ENCODE results near the gene NYAP2.

The NYAP2 gene

DNA sequence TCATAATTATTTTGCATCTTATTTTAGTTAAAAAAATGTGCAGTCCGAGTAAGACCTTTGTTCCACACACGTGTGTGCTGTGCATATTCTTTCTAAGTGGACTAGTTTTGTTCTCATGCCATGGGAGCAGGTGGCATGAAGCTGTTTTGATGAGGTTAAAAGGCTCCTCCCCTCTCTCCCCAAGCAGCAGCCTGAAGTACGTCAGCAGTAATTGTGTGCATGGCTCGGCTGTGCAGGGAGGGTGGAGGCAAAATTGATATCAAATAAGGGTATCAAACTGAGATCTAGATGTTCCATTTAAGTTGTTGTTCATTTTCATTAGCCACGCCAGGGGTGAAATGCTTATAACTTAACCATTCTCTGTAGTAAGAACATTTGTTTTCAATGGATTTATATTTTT is at the start of gene NYAP2:
TSS of gene NYAP2 (plus strand) at position 207 of the 400 bp plus-strand sequence. CDS start 9,171 bp downstream, outside the sequence.
- no peak within 1 kb of the TSS for H3K4me3 ChIP-seq (replicated peaks; ENCODE audit: low read depth, low read length)
- no peak for DNase-seq (ENCODE audit: extremely low read depth, low read depth)
- TF ChIP-seq, protein P1, sequence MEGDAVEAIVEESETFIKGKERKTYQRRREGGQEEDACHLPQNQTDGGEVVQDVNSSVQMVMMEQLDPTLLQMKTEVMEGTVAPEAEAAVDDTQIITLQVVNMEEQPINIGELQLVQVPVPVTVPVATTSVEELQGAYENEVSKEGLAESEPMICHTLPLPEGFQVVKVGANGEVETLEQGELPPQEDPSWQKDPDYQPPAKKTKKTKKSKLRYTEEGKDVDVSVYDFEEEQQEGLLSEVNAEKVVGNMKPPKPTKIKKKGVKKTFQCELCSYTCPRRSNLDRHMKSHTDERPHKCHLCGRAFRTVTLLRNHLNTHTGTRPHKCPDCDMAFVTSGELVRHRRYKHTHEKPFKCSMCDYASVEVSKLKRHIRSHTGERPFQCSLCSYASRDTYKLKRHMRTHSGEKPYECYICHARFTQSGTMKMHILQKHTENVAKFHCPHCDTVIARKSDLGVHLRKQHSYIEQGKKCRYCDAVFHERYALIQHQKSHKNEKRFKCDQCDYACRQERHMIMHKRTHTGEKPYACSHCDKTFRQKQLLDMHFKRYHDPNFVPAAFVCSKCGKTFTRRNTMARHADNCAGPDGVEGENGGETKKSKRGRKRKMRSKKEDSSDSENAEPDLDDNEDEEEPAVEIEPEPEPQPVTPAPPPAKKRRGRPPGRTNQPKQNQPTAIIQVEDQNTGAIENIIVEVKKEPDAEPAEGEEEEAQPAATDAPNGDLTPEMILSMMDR (IDR thresholded peaks at IDR 0.05; ENCODE audit: low read depth, low read length, missing control alignments) = no peak

DNA sequence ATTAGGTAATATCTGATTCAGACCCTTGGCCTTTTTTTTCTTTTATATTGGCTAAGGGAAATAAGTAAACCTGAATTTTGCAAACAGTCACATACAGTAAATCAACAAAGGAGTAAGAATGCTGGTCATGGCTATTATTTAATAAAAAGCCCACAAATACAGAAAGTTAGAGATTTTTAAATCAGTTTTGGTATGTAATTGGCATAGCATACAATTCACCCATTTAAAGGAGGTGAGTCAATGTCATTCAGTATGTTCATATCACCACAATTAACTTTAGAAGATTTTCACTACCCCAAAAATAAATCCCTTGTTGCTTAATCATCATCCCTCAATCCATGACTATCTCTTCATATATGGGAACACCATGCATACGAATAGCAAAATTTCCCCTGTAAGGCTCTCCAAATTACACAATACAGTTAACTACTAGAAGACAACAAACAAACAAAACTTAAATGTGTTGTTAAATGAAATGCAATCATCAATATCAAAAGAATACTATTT is 45.9 kb upstream of the NYAP2 start:
- no peak for DNase-seq (ENCODE audit: extremely low read depth, low read depth)
- no peak overlapping the region for H3K4me3 ChIP-seq (replicated peaks; ENCODE audit: low read depth, low read length)
- TF ChIP-seq, protein P1 (IDR thresholded peaks at IDR 0.05; ENCODE audit: low read depth, low read length, missing control alignments) = no peak

DNA sequence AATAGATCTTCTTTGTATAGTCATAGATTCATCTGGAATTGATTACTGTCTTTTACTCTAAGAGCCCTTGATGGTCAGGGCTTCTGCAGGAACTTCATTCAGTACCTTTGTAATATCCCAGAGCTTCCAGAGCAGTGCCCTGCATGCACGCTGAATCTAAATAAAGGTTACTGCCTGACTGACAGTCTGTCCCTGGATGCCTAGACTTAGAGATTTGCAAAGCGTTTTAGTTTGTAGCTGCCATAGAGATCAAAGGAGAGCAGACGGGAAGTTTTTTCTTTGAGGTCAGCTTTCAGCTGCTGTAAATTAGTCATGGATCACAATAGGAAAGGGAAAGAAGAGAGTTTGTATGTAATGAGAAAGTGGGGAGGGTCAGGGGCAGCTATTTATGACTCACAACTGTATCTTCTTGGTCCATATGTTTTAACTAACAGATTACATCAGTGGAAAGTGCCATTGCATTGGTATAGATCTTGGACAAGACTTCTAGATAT is 45.2 kb upstream of the NYAP2 start:
- no peak overlapping the region for H3K4me3 ChIP-seq (replicated peaks; ENCODE audit: low read depth, low read length)
- DNase-seq (ENCODE audit: extremely low read depth, low read depth) = peak; percentile 73
- TF ChIP-seq, protein P1 (IDR thresholded peaks at IDR 0.05; ENCODE audit: low read depth, low read length, missing control alignments) = no peak

DNA sequence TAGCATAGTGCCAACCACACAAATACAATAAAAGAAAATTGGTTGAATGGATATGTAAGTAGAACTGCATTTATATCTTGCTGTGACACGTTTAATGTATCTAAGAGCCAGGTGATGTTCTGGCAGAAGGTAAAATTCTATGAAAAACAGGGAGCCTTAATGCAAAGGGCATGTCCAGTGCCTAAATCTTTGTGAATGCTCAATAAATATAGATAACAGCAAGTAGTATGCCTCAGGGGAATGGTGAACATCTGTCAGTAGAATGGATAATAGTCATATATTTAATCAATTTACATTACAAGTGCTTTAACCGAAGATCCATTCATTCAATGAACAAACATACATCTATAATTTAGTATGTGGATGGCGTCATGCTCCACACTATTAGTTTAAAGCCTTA is 43.7 kb upstream of the NYAP2 start:
- no peak overlapping the region for H3K4me3 ChIP-seq (replicated peaks; ENCODE audit: low read depth, low read length)
- TF ChIP-seq, protein P1 (IDR thresholded peaks at IDR 0.05; ENCODE audit: low read depth, low read length, missing control alignments) = no peak
- DNase-seq (ENCODE audit: extremely low read depth, low read depth) = no peak

DNA sequence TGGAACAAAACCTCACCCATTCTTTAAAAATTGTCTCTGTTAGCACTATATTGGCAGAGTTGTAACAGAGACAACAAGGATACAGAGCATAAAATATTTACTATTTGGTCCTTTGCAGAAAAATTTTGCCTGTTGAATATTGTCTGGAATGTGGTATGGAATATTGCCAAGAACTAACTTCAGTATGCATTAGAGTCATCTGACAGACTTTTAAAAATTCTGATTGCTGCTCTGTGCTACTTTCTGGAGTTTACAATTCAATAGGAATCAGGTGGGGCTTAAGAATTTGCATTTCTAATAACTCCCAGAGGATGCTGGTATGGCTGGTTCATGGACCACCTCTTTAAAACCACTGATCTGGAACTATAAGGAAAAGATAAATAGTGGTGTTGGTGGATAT is 32.8 kb upstream of the NYAP2 start:
- H3K4me3 ChIP-seq (replicated peaks; ENCODE audit: low read depth, low read length) = no peak overlapping the region
- TF ChIP-seq, protein P1 (IDR thresholded peaks at IDR 0.05; ENCODE audit: low read depth, low read length, missing control alignments) = no peak
- DNase-seq (ENCODE audit: extremely low read depth, low read depth) = no peak

DNA sequence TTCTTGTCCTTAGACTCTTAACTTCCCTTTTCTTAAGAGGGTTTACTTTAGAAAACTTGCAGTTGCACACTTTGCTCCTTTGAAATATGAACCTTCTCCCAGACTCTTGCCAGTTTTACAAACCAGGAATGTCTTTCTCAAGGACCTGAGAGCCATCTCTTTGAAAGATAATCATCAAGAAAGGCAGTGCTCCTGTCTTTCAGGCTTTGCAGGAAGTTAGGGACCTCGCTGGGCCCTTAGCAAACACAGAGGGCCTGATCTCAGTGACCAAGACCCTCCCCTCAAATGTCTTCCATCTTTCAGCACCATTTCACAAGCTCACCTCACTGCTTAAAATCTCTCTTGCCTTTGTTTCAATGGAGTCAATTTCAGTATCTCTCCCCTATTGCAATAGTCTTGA is 32.0 kb upstream of the NYAP2 start:
- TF ChIP-seq, protein P1 (IDR thresholded peaks at IDR 0.05; ENCODE audit: low read depth, low read length, missing control alignments) = no peak
- no peak for DNase-seq (ENCODE audit: extremely low read depth, low read depth)
- no peak overlapping the region for H3K4me3 ChIP-seq (replicated peaks; ENCODE audit: low read depth, low read length)

DNA sequence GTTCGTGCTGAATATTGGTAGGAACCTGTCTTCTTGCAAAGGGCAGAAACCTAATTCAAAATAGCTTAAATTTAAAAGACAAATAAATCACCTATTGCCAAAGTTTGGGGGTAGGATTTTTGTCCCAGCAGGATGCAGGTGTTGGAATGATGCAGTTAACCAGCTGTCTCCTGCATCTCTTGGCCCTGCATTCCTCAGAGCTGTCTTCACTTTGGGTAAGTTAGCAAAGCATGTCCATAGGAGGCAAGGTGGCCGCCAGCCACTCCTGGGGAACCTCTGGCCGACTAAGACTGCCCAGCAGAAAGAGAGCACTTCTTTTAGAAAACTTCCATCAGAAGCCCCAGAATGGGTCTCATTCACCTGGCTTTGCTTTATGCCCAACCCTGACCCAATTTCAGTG is 20.5 kb upstream of the NYAP2 start:
- no peak for DNase-seq (ENCODE audit: extremely low read depth, low read depth)
- no peak overlapping the region for H3K4me3 ChIP-seq (replicated peaks; ENCODE audit: low read depth, low read length)
- TF ChIP-seq, protein P1 (IDR thresholded peaks at IDR 0.05; ENCODE audit: low read depth, low read length, missing control alignments) = no peak

Data from HFF-Myc (cell line).